Progenitor cell of endocrine pancreas (in vitro differentiated cells): Measurements from ENCODE around the gene BBIP1. TPM values are rescaled to one million over a fixed set of nuclear protein-coding genes. Genes with fewer than 3 reads are reported as not detected.

Experiments
- DNase-seq: peaks from one replicate; pipeline ENCODE4 v3.0.0; 2021; ENCODE audit warnings: low spot score; ENCODE audit not compliant: unreplicated experiment
- H3K27ac Mint-ChIP-seq: 2 replicates; pipeline ENCODE4 v1.8.0; 2021; ENCODE audit warnings: mild to moderate bottlenecking, moderate library complexity, mixed read lengths
- H3K27me3 Mint-ChIP-seq: 2 replicates; pipeline ENCODE4 v1.8.0; 2021; ENCODE audit warnings: mixed read lengths
- H3K36me3 Mint-ChIP-seq: 2 replicates; pipeline ENCODE4 v1.8.0; 2022; ENCODE audit warnings: mixed read lengths; ENCODE audit not compliant: insufficient read depth
- H3K4me1 Mint-ChIP-seq: 2 replicates; pipeline ENCODE4 v1.8.0; 2021; ENCODE audit warnings: low read depth, mixed read lengths
- H3K4me3 Mint-ChIP-seq: 2 replicates; pipeline ENCODE4 v1.8.0; 2021; ENCODE audit warnings: low read depth, mild to moderate bottlenecking, moderate library complexity, mixed read lengths
- H3K9me3 Mint-ChIP-seq: 2 replicates; pipeline ENCODE4 v1.8.0; 2021; ENCODE audit warnings: low read depth, mixed read lengths
- total RNA-seq: library from RNA; stranded (reverse); gene quantifications from 2 replicates; pipeline ENCODE4 v1.2.1, GENCODE V29; 2021
- TF ChIP-seq, protein P1 (sequence below): fragments of 200-600 bp; sonication (generic); IDR thresholded peaks from one replicate; pipeline ENCODE4 v1.5.0; 2021; ENCODE audit warnings: antibody characterized with exemption, mild to moderate bottlenecking; ENCODE audit not compliant: unreplicated experiment

Gene BBIP1
- total RNA-seq, 1 donor from 2014 or later: 26.8 TPM

DNA sequence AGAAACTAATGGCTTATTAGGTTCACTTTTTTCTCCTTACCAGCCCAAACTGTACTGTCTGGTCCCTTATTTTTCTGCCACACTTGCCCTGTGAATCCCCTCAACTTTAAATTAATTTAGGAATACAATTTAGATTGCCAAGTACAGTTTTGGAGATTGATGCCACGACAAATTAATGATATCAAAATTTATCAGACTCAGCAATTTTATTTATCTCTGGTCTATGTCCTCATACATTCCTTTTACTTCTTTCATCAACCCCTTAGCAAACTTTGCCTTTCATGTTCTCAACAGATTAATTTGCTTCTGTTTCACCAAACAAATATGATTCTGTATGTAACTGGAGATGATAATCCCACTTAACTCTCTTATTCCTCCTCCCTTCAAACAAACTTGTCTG lies 38.6 kb upstream of the BBIP1 start:
- Mint-ChIP-seq H3K27me3 (no peaks in the 10 kb centered on the region), H3K4me1 (no peaks in the 10 kb centered on the region), H3K27ac (no peak overlapping the region), H3K4me3 (no peak overlapping the region), H3K9me3 (peaks cover 4% of the 10 kb centered on the region), H3K36me3 (peaks cover 9% of the 10 kb centered on the region)
- TF ChIP-seq, protein P1, sequence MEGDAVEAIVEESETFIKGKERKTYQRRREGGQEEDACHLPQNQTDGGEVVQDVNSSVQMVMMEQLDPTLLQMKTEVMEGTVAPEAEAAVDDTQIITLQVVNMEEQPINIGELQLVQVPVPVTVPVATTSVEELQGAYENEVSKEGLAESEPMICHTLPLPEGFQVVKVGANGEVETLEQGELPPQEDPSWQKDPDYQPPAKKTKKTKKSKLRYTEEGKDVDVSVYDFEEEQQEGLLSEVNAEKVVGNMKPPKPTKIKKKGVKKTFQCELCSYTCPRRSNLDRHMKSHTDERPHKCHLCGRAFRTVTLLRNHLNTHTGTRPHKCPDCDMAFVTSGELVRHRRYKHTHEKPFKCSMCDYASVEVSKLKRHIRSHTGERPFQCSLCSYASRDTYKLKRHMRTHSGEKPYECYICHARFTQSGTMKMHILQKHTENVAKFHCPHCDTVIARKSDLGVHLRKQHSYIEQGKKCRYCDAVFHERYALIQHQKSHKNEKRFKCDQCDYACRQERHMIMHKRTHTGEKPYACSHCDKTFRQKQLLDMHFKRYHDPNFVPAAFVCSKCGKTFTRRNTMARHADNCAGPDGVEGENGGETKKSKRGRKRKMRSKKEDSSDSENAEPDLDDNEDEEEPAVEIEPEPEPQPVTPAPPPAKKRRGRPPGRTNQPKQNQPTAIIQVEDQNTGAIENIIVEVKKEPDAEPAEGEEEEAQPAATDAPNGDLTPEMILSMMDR: no peak
- no peak for DNase-seq

DNA sequence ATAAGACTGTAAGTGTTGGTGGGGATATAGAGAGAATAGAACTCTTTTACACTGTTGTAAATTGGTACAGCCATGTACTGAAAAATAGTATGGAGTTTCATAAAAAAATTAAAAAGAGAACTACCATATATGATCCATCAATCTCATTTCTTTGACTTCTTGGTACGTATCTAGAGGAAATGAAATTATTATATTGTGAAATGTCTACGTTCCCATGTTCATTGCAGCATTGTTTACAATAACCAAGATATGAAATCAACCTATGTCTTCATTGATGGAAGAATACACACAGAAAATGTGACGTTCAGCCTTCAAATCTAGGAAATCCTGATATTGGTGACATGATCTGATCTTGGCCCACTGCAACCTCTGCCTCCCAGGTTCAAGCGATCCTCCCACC lies 32.4 kb upstream of the BBIP1 start:
- no peak for DNase-seq
- H3K27ac Mint-ChIP-seq: no peak overlapping the region
- no peaks in the 10 kb centered on the region for H3K27me3 Mint-ChIP-seq
- H3K9me3 Mint-ChIP-seq: peaks cover 16% of the 10 kb centered on the region
- H3K36me3 Mint-ChIP-seq: peaks cover 34% of the 10 kb centered on the region
- TF ChIP-seq, protein P1: no peak
- peaks cover 13% of the 10 kb centered on the region for H3K4me1 Mint-ChIP-seq
- H3K4me3 Mint-ChIP-seq: no peak overlapping the region

DNA sequence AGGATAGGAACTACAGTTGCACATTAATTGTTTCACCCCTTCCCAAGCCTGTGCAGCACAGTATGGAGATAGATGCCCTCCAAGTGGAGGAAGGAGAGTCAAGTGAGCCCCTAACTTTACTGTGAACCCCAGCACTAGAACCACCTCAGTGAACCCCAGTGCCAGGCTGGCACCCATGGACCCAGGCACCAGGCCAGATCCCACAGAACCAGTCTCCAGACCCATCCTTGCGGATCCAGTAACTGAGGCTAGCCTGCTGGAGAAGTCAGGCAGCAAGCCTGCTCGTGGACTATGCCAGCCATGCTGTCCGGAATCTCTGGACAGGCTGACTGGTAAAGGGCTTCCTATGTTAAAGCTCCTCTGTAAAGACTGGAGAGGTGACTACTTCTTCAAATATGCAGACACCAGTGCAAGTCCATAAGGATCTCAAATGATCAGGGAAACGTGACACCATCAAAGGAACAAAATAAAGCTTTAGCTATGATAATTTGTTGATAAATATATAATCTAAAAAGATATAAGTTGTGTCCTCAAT lies 28.1 kb upstream of the BBIP1 start:
- peaks cover 37% of the 10 kb centered on the region for H3K36me3 Mint-ChIP-seq

DNA sequence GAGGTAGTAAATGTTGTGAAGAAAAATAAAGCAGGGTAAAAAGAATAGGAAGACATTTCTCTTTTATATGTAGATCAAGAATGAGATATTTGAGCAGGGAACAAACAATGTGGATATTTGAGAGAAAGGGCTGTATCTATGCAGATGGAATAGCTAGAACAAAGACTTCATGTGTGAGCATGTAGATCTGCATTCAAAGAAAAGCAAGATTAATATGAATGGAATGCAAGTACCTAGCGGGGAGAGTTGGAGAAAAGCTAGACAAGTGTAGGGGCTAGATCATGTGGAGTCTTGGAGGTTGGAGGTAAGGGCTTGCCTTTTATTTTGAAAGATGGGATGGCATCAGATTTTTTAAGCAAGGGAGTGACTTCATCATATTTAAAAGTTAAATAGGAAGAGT lies 27.5 kb upstream of the BBIP1 start:
- DNase-seq: no peak

More for the DNA sequence above, 28.1 kb upstream of the BBIP1 start:
- Mint-ChIP-seq H3K27ac (peak overlapping the region; percentile 2), H3K4me3 (no peak overlapping the region), H3K4me1 (peaks cover 20% of the 10 kb centered on the region), H3K27me3 (no peaks in the 10 kb centered on the region), H3K9me3 (peaks cover 14% of the 10 kb centered on the region)
- TF ChIP-seq, protein P1: no peak
- no peak for DNase-seq

DNA sequence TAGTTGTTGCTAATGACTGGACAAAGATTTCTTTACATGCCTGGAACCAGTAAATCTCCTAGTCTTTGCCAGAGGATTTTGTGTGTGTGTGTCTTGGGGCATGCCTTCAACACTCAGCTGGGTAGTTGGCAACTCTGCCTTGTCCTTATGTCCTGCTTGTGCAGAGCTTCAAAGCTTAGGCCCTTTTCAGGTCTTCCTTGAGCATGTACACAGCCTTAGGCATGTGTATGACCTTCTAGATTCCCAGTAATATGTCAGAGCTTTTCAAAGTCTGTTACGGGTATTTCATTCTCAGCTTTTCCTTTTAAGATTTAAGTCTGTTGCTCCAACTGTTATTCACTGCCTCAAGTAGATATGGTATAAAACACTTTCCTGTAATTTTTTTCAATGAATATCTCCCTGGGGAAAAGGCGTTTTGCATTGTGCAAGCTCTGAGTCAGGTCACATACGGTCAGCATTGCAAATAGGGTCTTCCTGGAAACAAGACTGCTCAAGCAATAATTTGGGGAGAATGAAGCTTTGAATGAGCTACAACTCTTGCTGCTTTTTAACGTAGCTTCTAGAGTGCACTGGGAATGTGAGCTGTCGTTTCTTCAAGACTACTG lies 25.9 kb upstream of the BBIP1 start:
- Mint-ChIP-seq H3K36me3 (peaks cover 35% of the 10 kb centered on the region), H3K9me3 (peaks cover 17% of the 10 kb centered on the region), H3K4me3 (no peak overlapping the region), H3K27ac (no peak overlapping the region), H3K27me3 (no peaks in the 10 kb centered on the region), H3K4me1 (peaks cover 20% of the 10 kb centered on the region)
- TF ChIP-seq, protein P1: no peak
- DNase-seq: no peak

More for the DNA sequence above, 27.5 kb upstream of the BBIP1 start:
- Mint-ChIP-seq H3K27me3 (no peaks in the 10 kb centered on the region), H3K4me3 (no peak overlapping the region), H3K4me1 (peaks cover 20% of the 10 kb centered on the region), H3K9me3 (peaks cover 14% of the 10 kb centered on the region), H3K27ac (peak overlapping the region; percentile 2), H3K36me3 (peaks cover 38% of the 10 kb centered on the region)
- TF ChIP-seq, protein P1: no peak
